Large intestine (tissue), 12 donors: ENCODE results near the gene SLF2. TPM values are rescaled to one million over a fixed set of nuclear protein-coding genes. Genes with fewer than 3 reads are reported as not detected.

Experiments used
- DNase-seq, 2 donors: peaks; one replicate each; pipeline versions ENCODE4 v3.0.0 to v3.0.0-alpha.2; 2013
- H3K27ac ChIP-seq: one replicate; pipeline ENCODE4 v1.5.1; 2013; ENCODE audit warnings: low read length
- H3K27me3 ChIP-seq: 2 replicates; pipeline ENCODE4 v1.6.1; 2013; ENCODE audit warnings: low read length; ENCODE audit not compliant: control insufficient read depth, insufficient read depth
- H3K36me3 ChIP-seq: 2 replicates; pipeline ENCODE4 v1.6.1; 2013; ENCODE audit warnings: low read length; ENCODE audit not compliant: control insufficient read depth, insufficient read depth
- H3K4me1 ChIP-seq: one replicate; pipeline ENCODE4 v1.6.1; 2013; ENCODE audit warnings: low read length; ENCODE audit not compliant: control insufficient read depth, insufficient read depth
- H3K4me3 ChIP-seq: one replicate; pipeline ENCODE4 v1.5.1; 2013; ENCODE audit warnings: low read length
- H3K9me3 ChIP-seq: one replicate; pipeline ENCODE4 v1.6.1; 2013; ENCODE audit warnings: mild to moderate bottlenecking, low read depth, low read length, moderate library complexity; ENCODE audit not compliant: control insufficient read depth
- WGBS: methylation state at CpG from one replicate; pipeline ENCODE4 v1.1.5; 2013; ENCODE audit warnings: low lambda C conversion rate; ENCODE audit not compliant: insufficient coverage; 5-methylcytosine and 5-hydroxymethylcytosine counted together
- long read RNA-seq, 11 donors: transcript quantifications; one replicate each; lab custom pipeline, GENCODE V29; 2026
- polyA plus RNA-seq: library from polyadenylated mRNA; unstranded; fragments of 120-200 nt; gene quantifications from one replicate; pipeline ENCODE4 v1.2.1, GENCODE V29; 2013

Gene SLF2, protein sequence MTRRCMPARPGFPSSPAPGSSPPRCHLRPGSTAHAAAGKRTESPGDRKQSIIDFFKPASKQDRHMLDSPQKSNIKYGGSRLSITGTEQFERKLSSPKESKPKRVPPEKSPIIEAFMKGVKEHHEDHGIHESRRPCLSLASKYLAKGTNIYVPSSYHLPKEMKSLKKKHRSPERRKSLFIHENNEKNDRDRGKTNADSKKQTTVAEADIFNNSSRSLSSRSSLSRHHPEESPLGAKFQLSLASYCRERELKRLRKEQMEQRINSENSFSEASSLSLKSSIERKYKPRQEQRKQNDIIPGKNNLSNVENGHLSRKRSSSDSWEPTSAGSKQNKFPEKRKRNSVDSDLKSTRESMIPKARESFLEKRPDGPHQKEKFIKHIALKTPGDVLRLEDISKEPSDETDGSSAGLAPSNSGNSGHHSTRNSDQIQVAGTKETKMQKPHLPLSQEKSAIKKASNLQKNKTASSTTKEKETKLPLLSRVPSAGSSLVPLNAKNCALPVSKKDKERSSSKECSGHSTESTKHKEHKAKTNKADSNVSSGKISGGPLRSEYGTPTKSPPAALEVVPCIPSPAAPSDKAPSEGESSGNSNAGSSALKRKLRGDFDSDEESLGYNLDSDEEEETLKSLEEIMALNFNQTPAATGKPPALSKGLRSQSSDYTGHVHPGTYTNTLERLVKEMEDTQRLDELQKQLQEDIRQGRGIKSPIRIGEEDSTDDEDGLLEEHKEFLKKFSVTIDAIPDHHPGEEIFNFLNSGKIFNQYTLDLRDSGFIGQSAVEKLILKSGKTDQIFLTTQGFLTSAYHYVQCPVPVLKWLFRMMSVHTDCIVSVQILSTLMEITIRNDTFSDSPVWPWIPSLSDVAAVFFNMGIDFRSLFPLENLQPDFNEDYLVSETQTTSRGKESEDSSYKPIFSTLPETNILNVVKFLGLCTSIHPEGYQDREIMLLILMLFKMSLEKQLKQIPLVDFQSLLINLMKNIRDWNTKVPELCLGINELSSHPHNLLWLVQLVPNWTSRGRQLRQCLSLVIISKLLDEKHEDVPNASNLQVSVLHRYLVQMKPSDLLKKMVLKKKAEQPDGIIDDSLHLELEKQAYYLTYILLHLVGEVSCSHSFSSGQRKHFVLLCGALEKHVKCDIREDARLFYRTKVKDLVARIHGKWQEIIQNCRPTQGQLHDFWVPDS
- 29.1 TPM for polyA plus RNA-seq
- long read RNA-seq, donor 1, partial matches to known transcripts: 0 of 3 reads
- long read RNA-seq, donor 1, other reads (novel, unspliced or antisense): 0 of 3 reads
- long read RNA-seq, donor 2, transcript SLF2-205 (1 exons, 891 nt): major isoform, 13 of 13 reads
- long read RNA-seq, donor 2, partial matches to known transcripts: 0 of 13 reads
- long read RNA-seq, donor 2, other reads (novel, unspliced or antisense): 0 of 13 reads
- long read RNA-seq, donor 3: 0 reads
- long read RNA-seq, donor 4, partial matches to known transcripts: 0 of 1 reads
- long read RNA-seq, donor 4, other reads (novel, unspliced or antisense): 0 of 1 reads
- long read RNA-seq, donor 5, partial matches to known transcripts: 0 of 2 reads
- long read RNA-seq, donor 5, other reads (novel, unspliced or antisense): 0 of 2 reads
- long read RNA-seq, donor 6, full-length matches to known transcripts: 6 of 11 reads
- long read RNA-seq, donor 6, partial matches to known transcripts: 5 of 11 reads
- long read RNA-seq, donor 6, other reads (novel, unspliced or antisense): 0 of 11 reads
- long read RNA-seq, donor 7, partial matches to known transcripts: 0 of 2 reads
- long read RNA-seq, donor 7, other reads (novel, unspliced or antisense): 0 of 2 reads
- long read RNA-seq, donor 8, full-length matches to known transcripts: 3 of 229 reads
- long read RNA-seq, donor 8, partial matches to known transcripts: 200 of 229 reads
- long read RNA-seq, donor 8, other reads (novel, unspliced or antisense): 26 of 229 reads
- long read RNA-seq, donor 9, full-length matches to known transcripts: 9 of 9 reads
- long read RNA-seq, donor 9, partial matches to known transcripts: 0 of 9 reads
- long read RNA-seq, donor 9, other reads (novel, unspliced or antisense): 0 of 9 reads
- long read RNA-seq, donor 10, transcript SLF2-205 (1 exons, 891 nt): major isoform, 10 of 10 reads
- long read RNA-seq, donor 10, partial matches to known transcripts: 0 of 10 reads
- long read RNA-seq, donor 10, other reads (novel, unspliced or antisense): 0 of 10 reads
- long read RNA-seq, donor 11, partial matches to known transcripts: 15 of 18 reads
- long read RNA-seq, donor 11, other reads (novel, unspliced or antisense): 0 of 18 reads

- DNase-seq: peak; percentile 97 to 99
- WGBS: no CpG with 5 or more reads among the region's 71 CpGs
Measured at GRCh38 chr10:100912605-100913469, at the start of gene SLF2. Gene SLF2, plus strand, starts transcription at chr10:100912963. Its CDS starts 148 bp downstream, at chr10:100913111.

GRCh38 chr10:100863433-100863832 lies 49.3 kb upstream of the SLF2 start:
- Histone ChIP-seq H3K4me1 (no peaks in the 10 kb centered on the region), H3K27me3 (peaks cover 49% of the 10 kb centered on the region), H3K36me3 (no peaks in the 10 kb centered on the region), H3K4me3 (no peak overlapping the region), H3K27ac (no peak overlapping the region), H3K9me3 (no peaks in the 10 kb centered on the region)
- DNase-seq: no peak
- no CpG with 5 or more reads among the region's 7 CpGs for WGBS

More at GRCh38 chr10:100912605-100913469, at the start of gene SLF2:
- Histone ChIP-seq H3K27me3 (no peaks in the 10 kb centered on the region), H3K27ac (peak within 1 kb of the TSS; percentile 96), H3K4me1 (peaks cover 11% of the 10 kb centered on the region), H3K4me3 (peak within 1 kb of the TSS; percentile 87), H3K36me3 (peaks cover 13% of the 10 kb centered on the region), H3K9me3 (no peaks in the 10 kb centered on the region)

DNA sequence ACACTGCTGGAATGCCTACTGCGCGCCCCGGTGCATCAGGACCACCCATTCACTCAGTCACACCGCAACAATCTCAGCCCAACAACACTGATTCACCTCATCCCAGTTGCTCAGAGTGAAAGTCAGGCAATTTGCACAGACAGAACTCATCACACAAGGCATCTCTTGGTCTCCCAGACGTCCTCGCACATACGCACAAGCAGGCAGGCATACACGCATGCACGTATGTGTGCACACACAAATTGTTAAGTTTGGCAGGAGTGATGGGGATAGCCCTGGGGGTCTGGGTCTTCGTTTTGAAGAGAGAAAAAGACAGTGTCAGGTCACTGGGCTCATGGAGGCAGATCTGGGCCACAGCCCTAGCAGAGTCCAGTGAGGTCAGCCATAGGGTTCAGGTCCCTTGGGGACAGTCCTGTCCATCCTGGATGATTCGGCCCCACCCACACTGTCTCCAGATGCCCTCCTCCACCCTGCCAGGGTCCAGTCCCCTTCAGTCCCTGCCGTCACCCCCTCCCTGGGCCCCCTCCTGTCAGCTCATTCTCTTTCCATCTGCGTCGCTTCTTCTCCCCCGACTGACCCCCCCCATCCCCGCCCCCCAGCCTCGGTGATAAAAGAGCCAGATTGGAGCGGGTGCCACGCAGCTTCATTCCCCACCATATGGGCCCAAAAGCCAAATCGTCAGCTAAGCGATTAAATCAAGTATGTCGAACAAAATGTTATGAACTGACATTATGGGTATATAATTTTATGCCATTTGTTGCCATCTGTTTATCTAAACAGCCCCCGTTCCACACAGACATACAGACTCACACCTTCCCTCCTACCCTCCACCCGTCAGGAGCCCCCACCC lies 48.5 kb upstream of the SLF2 start:
- 100% methylated on average over 1 of the region's 24 CpGs for WGBS
- Histone ChIP-seq H3K9me3 (no peaks in the 10 kb centered on the region), H3K27ac (no peak overlapping the region), H3K4me3 (no peak overlapping the region), H3K27me3 (peaks cover 41% of the 10 kb centered on the region), H3K4me1 (no peaks in the 10 kb centered on the region), H3K36me3 (no peaks in the 10 kb centered on the region)
- no peak for DNase-seq

GRCh38 chr10:100864978-100865377 lies 47.8 kb upstream of the SLF2 start:
- Histone ChIP-seq H3K27me3 (peaks cover 38% of the 10 kb centered on the region), H3K27ac (no peak overlapping the region), H3K4me1 (no peaks in the 10 kb centered on the region), H3K4me3 (no peak overlapping the region), H3K9me3 (no peaks in the 10 kb centered on the region), H3K36me3 (no peaks in the 10 kb centered on the region)
- DNase-seq: no peak
- no CpG with 5 or more reads among the region's 4 CpGs for WGBS

DNA sequence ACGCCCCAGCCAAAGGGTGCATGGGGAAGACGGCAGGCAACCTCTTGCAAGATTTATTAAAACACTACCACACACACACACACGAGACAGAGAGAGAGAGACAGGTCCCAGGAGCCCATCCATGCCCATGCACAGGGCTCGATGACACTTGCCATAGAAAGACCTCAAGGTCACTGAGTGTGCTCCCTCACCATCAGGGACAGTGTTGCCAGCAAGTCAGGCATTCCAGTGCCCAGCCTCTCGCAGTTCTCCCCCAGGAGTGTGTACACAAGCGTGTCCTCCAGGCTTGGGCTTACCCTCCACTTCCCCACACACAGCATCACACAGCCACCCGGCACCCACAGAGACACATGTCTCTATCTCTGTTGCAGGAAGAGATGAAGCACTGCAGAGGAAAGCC lies 46.8 kb upstream of the SLF2 start:
- Histone ChIP-seq H3K9me3 (no peaks in the 10 kb centered on the region), H3K27me3 (peaks cover 29% of the 10 kb centered on the region), H3K27ac (no peak overlapping the region), H3K4me3 (no peak overlapping the region), H3K36me3 (no peaks in the 10 kb centered on the region), H3K4me1 (no peaks in the 10 kb centered on the region)
- DNase-seq: no peak
- WGBS: no CpG with 5 or more reads among the region's 7 CpGs

GRCh38 chr10:100866575-100867098 lies 46.1 kb upstream of the SLF2 start:
- peaks cover 23% of the 10 kb centered on the region for H3K27me3 ChIP-seq
- H3K4me3 ChIP-seq: no peak overlapping the region
- H3K27ac ChIP-seq: no peak overlapping the region
- no peaks in the 10 kb centered on the region for H3K9me3 ChIP-seq
- DNase-seq: no peak
- no peaks in the 10 kb centered on the region for H3K36me3 ChIP-seq
- WGBS: no CpG with 5 or more reads among the region's 21 CpGs
- H3K4me1 ChIP-seq: no peaks in the 10 kb centered on the region

GRCh38 chr10:100867261-100867963 lies 45.4 kb upstream of the SLF2 start:
- H3K4me3 ChIP-seq: no peak overlapping the region
- no peak overlapping the region for H3K27ac ChIP-seq
- H3K27me3 ChIP-seq: peaks cover 20% of the 10 kb centered on the region
- H3K36me3 ChIP-seq: no peaks in the 10 kb centered on the region
- WGBS: 95% methylated on average over 4 of the region's 8 CpGs
- DNase-seq: peak in 1 of 2 donors; percentile 62
- no peaks in the 10 kb centered on the region for H3K4me1 ChIP-seq
- no peaks in the 10 kb centered on the region for H3K9me3 ChIP-seq
